H9 (cell line): Measurements from ENCODE around the gene CLPSL2. TPM values are rescaled to one million over a fixed set of nuclear protein-coding genes. Genes with fewer than 3 reads are reported as not detected.

Source experiments
- DNase-seq: peaks from one replicate; pipeline ENCODE4 v3.0.0-alpha.2; 2017
- H2AFZ ChIP-seq: one replicate; pipeline ENCODE4 v1.6.1; 2013; ENCODE audit warnings: mild to moderate bottlenecking, low read length, control low read depth, moderate library complexity
- H2AK5ac ChIP-seq: 2 replicates; pipeline ENCODE4 v1.6.1; 2013; ENCODE audit warnings: low read length, control low read depth, mixed read lengths; ENCODE audit not compliant: insufficient read length
- H2BK120ac ChIP-seq: one replicate; pipeline ENCODE4 v1.6.1; 2013; ENCODE audit warnings: low read depth, mild to moderate bottlenecking, low read length, control low read depth, inconsistent platforms; ENCODE audit not compliant: poor library complexity, severe bottlenecking
- H2BK12ac ChIP-seq: 2 replicates; pipeline ENCODE4 v1.6.1; 2013; ENCODE audit warnings: low read length, control low read depth, mixed read lengths, low read depth; ENCODE audit not compliant: insufficient read length
- H2BK15ac ChIP-seq: 2 replicates; pipeline ENCODE4 v1.6.1; 2013; ENCODE audit warnings: low read depth, low read length, control low read depth
- H2BK20ac ChIP-seq: one replicate; pipeline ENCODE4 v1.6.1; 2013; ENCODE audit warnings: low read depth, mild to moderate bottlenecking, low read length, control low read depth, inconsistent platforms; ENCODE audit not compliant: poor library complexity, severe bottlenecking
- H2BK5ac ChIP-seq: 2 replicates; pipeline ENCODE4 v1.6.1; 2013; ENCODE audit warnings: low read length, control low read depth, mixed read lengths; ENCODE audit not compliant: insufficient read length
- H3K14ac ChIP-seq: 2 replicates; pipeline ENCODE4 v1.6.1; 2013; ENCODE audit warnings: low read length, control low read depth; ENCODE audit not compliant: insufficient read depth
- H3K18ac ChIP-seq: 2 replicates; pipeline ENCODE4 v1.6.1; 2013; ENCODE audit warnings: low read depth, mild to moderate bottlenecking, mixed read lengths, low read length, control low read depth; ENCODE audit not compliant: insufficient read length
- H3K23ac ChIP-seq: 2 replicates; pipeline ENCODE4 v1.6.1; 2013; ENCODE audit warnings: low read length, control low read depth, mixed read lengths, low read depth; ENCODE audit not compliant: insufficient read length
- H3K23me2 ChIP-seq: 2 replicates; pipeline ENCODE4 v1.6.1; 2013; ENCODE audit warnings: low read depth, mild to moderate bottlenecking, mixed read lengths, low read length, control low read depth; ENCODE audit not compliant: insufficient read length, poor library complexity, severe bottlenecking
- H3K27ac ChIP-seq: 2 replicates; pipeline ENCODE4 v1.5.1; 2013; ENCODE audit warnings: low read length, control low read depth, mixed read lengths, low read depth; ENCODE audit not compliant: insufficient read length
- H3K27me3 ChIP-seq: 2 replicates; pipeline ENCODE4 v1.6.1; 2013; ENCODE audit warnings: low read length, control low read depth, inconsistent platforms; ENCODE audit not compliant: insufficient read depth
- H3K4ac ChIP-seq: 2 replicates; pipeline ENCODE4 v1.6.1; 2013; ENCODE audit warnings: low read depth, mild to moderate bottlenecking, control low read depth, inconsistent platforms, low read length, moderate library complexity
- H3K4me1 ChIP-seq: 2 replicates; pipeline ENCODE4 v1.6.1; 2013; ENCODE audit warnings: low read length, control low read depth, inconsistent platforms; ENCODE audit not compliant: insufficient read depth
- H3K4me2 ChIP-seq: 2 replicates; pipeline ENCODE4 v1.6.1; 2013; ENCODE audit warnings: low read length, control low read depth, mixed read lengths; ENCODE audit not compliant: insufficient read length, insufficient read depth
- H3K56ac ChIP-seq: 2 replicates; pipeline ENCODE4 v1.6.1; 2013; ENCODE audit warnings: low read depth, mild to moderate bottlenecking, mixed read lengths, low read length, control low read depth; ENCODE audit not compliant: insufficient read length
- H3K79me1 ChIP-seq: 2 replicates; pipeline ENCODE4 v1.6.1; 2013; ENCODE audit warnings: low read depth, mild to moderate bottlenecking, moderate library complexity, low read length, control low read depth, inconsistent platforms; ENCODE audit not compliant: insufficient read depth, poor library complexity, severe bottlenecking
- H3K79me2 ChIP-seq: 2 replicates; pipeline ENCODE4 v1.6.1; 2013; ENCODE audit warnings: low read length, control low read depth, inconsistent platforms; ENCODE audit not compliant: insufficient read depth
- H3K9ac ChIP-seq: 2 replicates; pipeline ENCODE4 v1.6.1; 2013; ENCODE audit warnings: low read length, control low read depth, mixed read lengths; ENCODE audit not compliant: insufficient read length; ENCODE audit errors: extremely low read depth
- H3K9me3 ChIP-seq: one replicate; pipeline ENCODE4 v1.6.1; 2013; ENCODE audit warnings: low read depth, low read length, inconsistent platforms; ENCODE audit not compliant: control insufficient read depth
- H3T11ph ChIP-seq: one replicate; pipeline ENCODE4 v1.6.1; 2013; ENCODE audit warnings: mild to moderate bottlenecking, low read length, control low read depth, inconsistent platforms
- H4K20me1 ChIP-seq: one replicate; pipeline ENCODE4 v1.6.1; 2013; ENCODE audit not compliant: control insufficient read depth, insufficient read length, insufficient read depth
- H4K5ac ChIP-seq: 2 replicates; pipeline ENCODE4 v1.6.1; 2013; ENCODE audit warnings: low read depth, mild to moderate bottlenecking, mixed read lengths, low read length, control low read depth; ENCODE audit not compliant: insufficient read length
- H4K8ac ChIP-seq: replicated peaks from 2 replicates; pipeline ENCODE4 v1.6.1; 2013; ENCODE audit warnings: low read length, control low read depth, mixed read lengths, low read depth; ENCODE audit not compliant: insufficient read length
- H4K91ac ChIP-seq: 2 replicates; pipeline ENCODE4 v1.6.1; 2013; ENCODE audit warnings: low read depth, mild to moderate bottlenecking, moderate library complexity, mixed read lengths, low read length, control low read depth; ENCODE audit not compliant: insufficient read length
- H3K27ac Mint-ChIP-seq, 3 experiments: 2 replicates in 2 of 3; 3 replicates in 1 of 3; pipeline ENCODE4 v1.8.0; 2020 to 2021; ENCODE audit warnings: mixed read lengths in 3 of 3, mild to moderate bottlenecking in 1 of 3, moderate library complexity in 1 of 3
- H3K27me3 Mint-ChIP-seq: 2 replicates; pipeline ENCODE4 v1.8.0; 2021; ENCODE audit warnings: low read depth, mild to moderate bottlenecking, moderate library complexity, mixed read lengths
- H3K36me3 Mint-ChIP-seq, 3 experiments: 2 replicates in 2 of 3; 3 replicates in 1 of 3; pipeline ENCODE4 v1.8.0; 2020 to 2021; ENCODE audit warnings: low read depth in 3 of 3, mixed read lengths in 3 of 3; ENCODE audit not compliant: insufficient read depth in 1 of 3
- H3K4me1 Mint-ChIP-seq, 2 experiments: 2 replicates each; pipeline ENCODE4 v1.8.0; 2020; ENCODE audit warnings: mixed read lengths in 2 of 2
- H3K4me3 Mint-ChIP-seq, 2 experiments: 2 replicates in 1 of 2; 3 replicates in 1 of 2; pipeline ENCODE4 v1.8.0; 2020 to 2021; ENCODE audit warnings: mild to moderate bottlenecking in 2 of 2, mixed read lengths in 2 of 2, moderate library complexity in 1 of 2
- H3K9me3 Mint-ChIP-seq, 2 experiments: 2 replicates in 1 of 2; 3 replicates in 1 of 2; pipeline ENCODE4 v1.8.0; 2020; ENCODE audit warnings: mild to moderate bottlenecking in 2 of 2, mixed read lengths in 2 of 2, moderate library complexity in 1 of 2
- CTCF ChIP-seq: fragments of 200-600 bp; sonication (generic); conservative IDR thresholded peaks from 3 replicates; pipeline ENCODE4 v1.8.0; 2021; ENCODE audit warnings: antibody characterized with exemption, mild to moderate bottlenecking
- WGBS: extraction: QIAGEN DNeasy Blood & Tissue Kit; methylation state at CpG from one replicate; pipeline ENCODE4 v1.1.7; 2013; ENCODE audit warnings: missing lambda C conversion rate, low lambda C conversion rate, mixed read lengths; ENCODE audit not compliant: insufficient read length; ENCODE audit errors: extremely low coverage; 5-methylcytosine and 5-hydroxymethylcytosine counted together
- total RNA-seq: library from RNA; stranded (reverse); gene quantifications from 2 replicates; pipeline ENCODE4 v1.2.1, GENCODE V29; 2021

The CLPSL2 gene
- total RNA-seq, 1 experiment from 2014 or later: 4.4 TPM

GRCh38 chr6:35774116-35774794 lies 2.1 kb upstream of the CLPSL2 start:
- Mint-ChIP-seq H3K4me3 (no peak overlapping the region), H3K36me3 (no peaks in the 10 kb centered on the region; a peak in 1 of 7 replicates), H3K4me1 (peaks cover 21 to 24% of the 10 kb centered on the region in 2 experiments), H3K27me3 (peaks cover 20% of the 10 kb centered on the region), H3K27ac (no peak overlapping the region; a peak in 1 of 7 replicates), H3K9me3 (no peaks in the 10 kb centered on the region)
- no peak overlapping the region for H3K4ac ChIP-seq
- no peaks in the 10 kb centered on the region for H3K9me3 ChIP-seq
- H3K27ac ChIP-seq: no peak overlapping the region
- no peak overlapping the region for H2AFZ ChIP-seq
- H3K4me2 ChIP-seq: no peak overlapping the region
- H3K4me1 ChIP-seq: no peaks in the 10 kb centered on the region
- no peaks in the 10 kb centered on the region for H3K79me1 ChIP-seq
- H3K56ac ChIP-seq: no peak overlapping the region
- no peak overlapping the region for H2BK12ac ChIP-seq
- H2BK120ac ChIP-seq: no peak overlapping the region
- H4K8ac ChIP-seq: no peak overlapping the region
- H4K91ac ChIP-seq: no peak overlapping the region
- H3K18ac ChIP-seq: no peak overlapping the region
- H3K23ac ChIP-seq: no peak overlapping the region
- no peaks in the 10 kb centered on the region for H3K27me3 ChIP-seq
- H3K14ac ChIP-seq: no peak overlapping the region
- peaks cover 3% of the 10 kb centered on the region for H3K23me2 ChIP-seq
- no peak for DNase-seq
- H4K5ac ChIP-seq: no peak overlapping the region
- H2BK20ac ChIP-seq: no peak overlapping the region
- WGBS: no CpG with 5 or more reads among the region's 11 CpGs
- no peak overlapping the region for H2AK5ac ChIP-seq
- H3K9ac ChIP-seq: no peak overlapping the region
- H2BK5ac ChIP-seq: no peak overlapping the region
- no peak for TF ChIP-seq CTCF
- H3T11ph ChIP-seq: no peak overlapping the region
- H4K20me1 ChIP-seq: no peaks in the 10 kb centered on the region
- H2BK15ac ChIP-seq: no peak overlapping the region
- H3K79me2 ChIP-seq: no peaks in the 10 kb centered on the region
